Parathyroid adenoma (tissue), 2 donors: ENCODE data around the gene SAMD1.
A peak's percentile ranks its signal among the peaks of the same experiment; 100 is the strongest.

ENCODE experiments used
- H2AFZ ChIP-seq: fragments of 300-600 bp; sonication (generic); one replicate; pipeline ENCODE4 v1.7.0; 2017; ENCODE audit warnings: antibody characterized with exemption, mild to moderate bottlenecking
- H3K27ac ChIP-seq: fragments of 300-600 bp; sonication (generic); one replicate; pipeline ENCODE4 v1.7.0; 2017
- H3K27me3 ChIP-seq: fragments of 300-600 bp; sonication (generic); one replicate; pipeline ENCODE4 v1.7.0; 2017; ENCODE audit warnings: low read length; ENCODE audit not compliant: control insufficient read depth, insufficient read depth
- H3K36me3 ChIP-seq: fragments of 300-600 bp; sonication (generic); one replicate; pipeline ENCODE4 v1.7.0; 2017; ENCODE audit warnings: low read length; ENCODE audit not compliant: control insufficient read depth, insufficient read depth
- H3K4me1 ChIP-seq: fragments of 300-600 bp; sonication (generic); one replicate; pipeline ENCODE4 v1.7.0; 2017; ENCODE audit warnings: control low read depth
- H3K4me2 ChIP-seq: fragments of 300-600 bp; sonication (generic); one replicate; pipeline ENCODE4 v1.7.0; 2017; ENCODE audit warnings: low read length
- H3K4me3 ChIP-seq: fragments of 300-600 bp; sonication (generic); one replicate; pipeline ENCODE4 v1.7.0; 2017; ENCODE audit warnings: low read depth, low read length
- H3K79me2 ChIP-seq: fragments of 300-600 bp; sonication (generic); one replicate; pipeline ENCODE4 v1.7.0; 2017; ENCODE audit warnings: control low read depth
- H3K9ac ChIP-seq: fragments of 300-600 bp; sonication (generic); one replicate; pipeline ENCODE4 v1.7.0; 2017; ENCODE audit warnings: mild to moderate bottlenecking
- H3K9me3 ChIP-seq: fragments of 300-600 bp; sonication (generic); one replicate; pipeline ENCODE4 v1.7.0; 2017; ENCODE audit warnings: low read length; ENCODE audit not compliant: control insufficient read depth
- CTCF ChIP-seq: fragments of 300-600 bp; sonication (generic); IDR thresholded peaks from one replicate; pipeline ENCODE4 v1.7.0; 2017; ENCODE audit warnings: antibody characterized with exemption, mild to moderate bottlenecking
- donor health status: primary hyperparathyroidism.

SAMD1 gene

GRCh38 chr19:14112051-14112808 lies 21.7 kb upstream of the SAMD1 start:
- Histone ChIP-seq H3K4me1 (peaks cover 20% of the 10 kb centered on the region), H3K4me2 (no peak overlapping the region), H2AFZ (peak overlapping the region; percentile 7), H3K27me3 (no peaks in the 10 kb centered on the region), H3K79me2 (peaks cover 52% of the 10 kb centered on the region), H3K9me3 (no peaks in the 10 kb centered on the region), H3K36me3 (no peaks in the 10 kb centered on the region), H3K4me3 (no peak overlapping the region), H3K9ac (no peak overlapping the region), H3K27ac (peak overlapping the region; percentile 59)
- no peak for TF ChIP-seq CTCF

GRCh38 chr19:14111486-14111885 lies 20.9 kb upstream of the SAMD1 start:
- Histone ChIP-seq H3K4me2 (no peak overlapping the region), H3K79me2 (peaks cover 45% of the 10 kb centered on the region), H3K9ac (no peak overlapping the region), H2AFZ (no peak overlapping the region), H3K27ac (no peak overlapping the region), H3K4me1 (peaks cover 18% of the 10 kb centered on the region), H3K36me3 (no peaks in the 10 kb centered on the region), H3K4me3 (no peak overlapping the region), H3K9me3 (no peaks in the 10 kb centered on the region), H3K27me3 (no peaks in the 10 kb centered on the region)
- TF ChIP-seq CTCF: no peak

GRCh38 chr19:14110650-14111049 lies 20.1 kb upstream of the SAMD1 start:
- Histone ChIP-seq H2AFZ (no peak overlapping the region), H3K27ac (no peak overlapping the region), H3K27me3 (no peaks in the 10 kb centered on the region), H3K79me2 (peaks cover 37% of the 10 kb centered on the region), H3K36me3 (no peaks in the 10 kb centered on the region), H3K4me2 (no peak overlapping the region), H3K9ac (no peak overlapping the region), H3K4me3 (no peak overlapping the region), H3K9me3 (no peaks in the 10 kb centered on the region), H3K4me1 (peaks cover 10% of the 10 kb centered on the region)
- TF ChIP-seq CTCF: no peak

GRCh38 chr19:14107581-14108461 lies 17.3 kb upstream of the SAMD1 start:
- Histone ChIP-seq H3K9me3 (no peaks in the 10 kb centered on the region), H3K27ac (no peak overlapping the region), H3K79me2 (peaks cover 16% of the 10 kb centered on the region), H3K4me2 (no peak overlapping the region), H3K4me3 (no peak overlapping the region), H3K36me3 (no peaks in the 10 kb centered on the region), H3K9ac (no peak overlapping the region), H2AFZ (no peak overlapping the region), H3K27me3 (no peaks in the 10 kb centered on the region), H3K4me1 (peaks cover under 1% of the 10 kb centered on the region)
- no peak for TF ChIP-seq CTCF
